Stimulated activated CD4-positive, alpha-beta T cell treated with anti-CD3 and anti-CD28 coated beads, Interleukin-2, amount 100 ng/mL, for 4 hours (primary cell): ENCODE data around the gene AARS2.

ENCODE experiments used
- DNase-seq: peaks from one replicate; pipeline ENCODE4 v3.0.0-alpha.2; 2020; ENCODE audit warnings: low read depth

Gene AARS2

DNA sequence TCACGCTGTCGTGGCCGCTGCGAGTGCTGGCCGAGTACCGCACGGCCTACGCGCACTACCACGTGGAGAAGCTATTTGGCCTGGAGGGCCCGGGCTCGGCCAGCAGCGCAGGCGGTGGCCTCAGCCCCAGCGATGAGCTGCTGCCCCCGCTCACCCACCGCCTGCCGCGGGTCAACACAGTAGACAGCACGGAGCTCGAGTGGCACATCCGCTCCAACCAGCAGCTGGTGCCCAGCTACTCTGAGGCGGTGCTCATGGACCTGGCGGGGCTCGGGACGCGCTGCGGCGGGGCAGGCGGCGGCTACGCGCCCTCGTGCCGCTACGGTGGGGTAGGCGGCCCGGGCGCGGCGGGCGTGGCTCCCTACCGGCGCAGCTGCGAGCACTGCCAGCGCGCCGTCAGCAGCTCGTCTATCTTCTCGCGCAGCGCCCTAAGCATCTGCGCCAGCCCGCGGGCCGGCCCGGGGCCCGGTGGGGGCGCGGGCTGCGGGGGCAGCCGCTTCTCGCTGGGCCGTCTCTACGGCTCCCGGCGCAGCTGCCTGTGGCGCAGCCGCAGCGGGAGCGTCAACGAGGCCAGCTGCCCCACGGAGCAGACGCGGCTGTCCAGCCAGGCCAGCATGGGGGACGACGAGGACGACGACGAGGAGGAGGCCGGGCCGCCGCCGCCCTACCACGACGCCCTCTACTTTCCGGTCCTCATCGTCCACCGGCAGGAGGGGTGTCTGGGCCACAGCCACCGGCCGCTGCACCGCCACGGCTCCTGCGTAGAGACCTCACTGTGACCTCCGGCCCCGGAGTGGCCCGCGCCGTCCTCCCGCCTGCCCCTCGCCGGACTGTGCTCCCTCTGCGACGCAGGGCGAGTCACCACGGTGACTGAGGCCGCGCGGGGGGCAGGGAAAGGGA, 37.1 kb downstream of the AARS2 start:
- DNase-seq: no peak

DNA sequence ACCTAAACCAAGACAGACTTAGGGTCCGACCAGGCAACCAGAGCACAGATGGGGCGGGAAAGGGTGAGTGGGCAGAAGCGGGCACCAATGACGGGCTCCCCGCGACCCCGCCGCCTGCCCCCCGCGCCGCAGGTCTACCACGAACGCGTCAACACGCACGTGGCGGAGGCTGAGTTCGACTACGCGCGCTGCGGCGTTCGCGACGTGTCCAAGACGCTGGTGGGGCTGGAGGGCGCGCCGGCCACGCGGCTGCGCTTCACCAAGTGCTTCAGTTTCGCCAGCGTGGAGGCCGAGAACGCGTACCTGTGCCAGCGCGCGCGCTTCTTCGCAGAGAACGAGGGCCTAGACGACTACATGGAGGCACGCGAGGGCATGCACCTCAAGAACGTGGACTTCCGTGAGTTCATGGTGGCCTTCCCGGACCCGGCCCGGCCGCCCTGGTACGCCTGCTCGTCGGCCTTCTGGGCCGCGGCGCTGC, 37.8 kb downstream of the AARS2 start:
- DNase-seq: no peak

DNA sequence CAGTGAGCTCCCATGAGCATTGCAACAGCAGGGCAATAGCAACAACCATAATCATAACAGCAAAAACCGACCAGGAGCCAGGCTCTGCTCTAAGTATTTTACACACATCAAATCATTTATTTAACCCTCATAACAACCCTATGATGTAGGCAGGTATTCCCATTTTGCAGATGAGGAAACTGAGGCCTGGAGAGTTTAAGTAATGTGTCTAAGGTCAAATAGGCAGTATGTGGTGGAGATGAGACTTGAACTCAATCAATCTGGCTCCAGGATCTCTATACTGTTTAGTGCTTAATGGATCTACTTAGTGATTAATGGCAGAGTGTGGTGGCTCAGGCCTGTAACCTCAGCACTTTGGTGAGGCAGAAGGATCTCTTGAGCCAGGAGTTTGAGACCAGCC, 39.5 kb downstream of the AARS2 start:
- no peak for DNase-seq

GRCh38 chr6:44272999-44273566, 40.1 kb downstream of the AARS2 start:
- DNase-seq: no peak

- no peak for DNase-seq
Measured at GRCh38 chr6:44272529-44272928, 40.6 kb downstream of the AARS2 start.

- no peak for DNase-seq
Measured at GRCh38 chr6:44271914-44272313, 41.2 kb downstream of the AARS2 start.

DNA sequence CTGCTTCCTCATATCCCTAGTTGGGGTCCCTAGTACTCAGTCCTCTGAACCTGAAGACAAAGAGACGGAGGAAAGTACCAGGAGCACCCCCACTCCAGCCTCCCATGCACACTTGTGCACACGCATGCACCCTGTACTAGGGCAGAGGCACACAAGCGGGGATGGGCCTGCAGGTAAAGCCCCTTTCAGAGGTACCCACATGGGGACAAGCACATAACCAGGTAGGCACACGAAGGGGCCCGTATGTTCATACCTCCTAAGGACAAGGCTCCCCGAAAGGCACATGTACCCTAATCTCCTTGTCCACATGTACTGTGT, 41.8 kb downstream of the AARS2 start:
- DNase-seq: no peak

DNA sequence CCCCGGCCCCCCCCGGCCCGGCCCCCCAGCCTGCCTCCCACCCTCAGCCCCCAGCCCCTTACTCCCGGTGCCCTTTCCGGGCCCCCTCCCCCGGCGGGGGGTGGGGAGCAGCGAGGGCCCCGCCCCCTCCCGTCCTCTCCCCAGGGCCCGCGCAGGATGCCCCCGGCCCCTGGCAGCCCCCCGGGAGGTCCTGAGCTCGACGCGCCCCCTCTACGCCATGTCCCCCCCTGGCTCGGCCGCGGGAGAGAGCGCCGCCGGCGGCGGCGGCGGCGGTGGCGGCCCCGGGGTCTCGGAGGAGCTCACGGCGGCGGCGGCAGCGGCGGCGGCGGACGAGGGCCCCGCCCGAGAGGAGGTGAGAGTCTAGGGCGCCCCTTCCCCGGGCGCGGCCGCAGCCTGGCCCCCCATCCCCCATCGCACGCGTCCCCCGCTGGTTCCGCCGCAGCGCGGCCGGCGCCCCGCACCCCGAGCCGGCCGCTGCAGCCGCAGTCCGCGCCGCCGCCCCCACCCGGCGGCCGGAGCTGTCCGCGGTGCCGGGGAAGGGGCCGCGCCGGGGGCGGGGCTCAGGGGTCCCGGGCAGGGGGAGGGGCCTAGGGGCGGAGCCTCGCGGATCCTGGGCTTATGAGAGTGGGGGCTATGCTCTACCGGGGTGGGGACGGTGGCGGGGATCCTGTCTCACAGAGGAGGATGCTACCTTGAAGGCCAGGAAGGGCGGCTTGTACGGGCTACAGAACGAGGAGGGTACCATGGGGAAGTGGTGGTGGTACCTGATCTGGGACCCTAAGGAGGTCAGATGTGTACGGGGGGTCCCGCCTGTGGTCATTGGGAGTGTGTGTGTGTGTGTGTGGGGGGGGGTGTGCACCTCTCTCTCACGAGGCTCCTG, 42.4 kb downstream of the AARS2 start:
- DNase-seq: no peak

DNA sequence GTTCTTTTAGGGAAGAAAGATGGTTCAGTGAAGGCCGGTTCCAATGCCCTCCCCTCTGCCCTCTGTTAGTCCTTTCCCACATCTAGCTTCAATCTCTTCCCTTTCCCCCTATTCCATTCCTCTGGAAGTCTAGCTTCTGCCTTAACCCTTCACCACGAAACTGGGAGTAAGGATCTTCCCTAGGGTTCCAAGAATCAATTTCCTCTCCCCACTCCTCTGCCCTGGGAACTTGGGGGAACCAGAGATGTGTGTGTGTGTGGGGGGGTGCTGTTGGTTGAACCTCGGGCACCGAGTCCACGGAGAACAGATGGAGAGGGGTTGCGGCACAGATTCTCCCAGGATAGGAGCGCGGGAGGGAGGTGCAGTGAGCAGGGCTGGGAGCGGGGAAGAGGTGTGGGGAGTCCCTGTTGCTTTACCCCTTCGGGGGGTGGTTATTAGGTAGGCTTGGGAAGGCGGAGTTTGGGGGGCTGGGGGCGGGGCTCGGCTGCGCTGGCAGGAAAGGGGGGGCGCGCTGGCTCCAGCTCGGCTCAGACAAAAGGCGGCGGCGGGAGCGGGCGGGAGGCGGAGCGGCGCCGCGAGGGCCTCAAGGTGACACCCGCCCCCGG, 43.1 kb downstream of the AARS2 start, which contains the start of gene TMEM151B:
Gene TMEM151B (plus strand): TSS at position 530 of the 605 bp plus-strand sequence. CDS start 293 bp downstream, outside the sequence.
- no peak for DNase-seq

DNA sequence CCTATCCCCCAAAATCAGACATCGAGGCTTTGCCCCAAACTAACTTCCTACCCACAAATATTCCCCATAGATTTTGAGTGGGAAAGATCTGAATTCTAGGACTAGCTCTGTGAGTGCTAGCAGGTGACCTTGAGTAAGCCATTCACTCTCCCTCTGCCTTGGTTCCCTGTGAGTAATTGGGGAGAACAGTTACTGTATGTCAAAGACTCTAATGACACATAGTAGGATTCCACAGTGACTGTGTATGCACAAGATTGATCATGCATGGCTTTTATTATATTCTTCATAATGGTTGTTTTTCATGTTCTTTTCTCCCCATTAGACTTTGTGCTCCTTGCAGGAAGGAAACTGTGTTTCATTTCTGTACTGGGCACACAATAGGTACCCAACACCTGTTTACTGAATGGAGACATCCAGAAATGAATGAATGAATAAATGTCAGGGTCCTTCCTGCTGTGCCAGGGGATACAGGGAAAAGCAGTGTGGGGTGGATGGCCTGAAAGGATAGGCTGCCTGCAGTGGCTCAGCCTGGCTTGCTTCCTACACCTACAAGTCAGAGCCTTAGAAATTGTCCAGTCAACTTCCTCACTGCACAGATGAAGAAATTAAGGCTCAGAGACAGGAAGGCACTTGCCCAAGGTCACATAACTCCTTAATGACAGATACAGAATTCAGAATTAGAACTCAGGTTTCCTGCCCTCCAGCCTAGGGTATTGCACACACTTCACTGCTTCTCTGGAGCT, 43.8 kb downstream of the AARS2 start:
- DNase-seq: no peak

DNA sequence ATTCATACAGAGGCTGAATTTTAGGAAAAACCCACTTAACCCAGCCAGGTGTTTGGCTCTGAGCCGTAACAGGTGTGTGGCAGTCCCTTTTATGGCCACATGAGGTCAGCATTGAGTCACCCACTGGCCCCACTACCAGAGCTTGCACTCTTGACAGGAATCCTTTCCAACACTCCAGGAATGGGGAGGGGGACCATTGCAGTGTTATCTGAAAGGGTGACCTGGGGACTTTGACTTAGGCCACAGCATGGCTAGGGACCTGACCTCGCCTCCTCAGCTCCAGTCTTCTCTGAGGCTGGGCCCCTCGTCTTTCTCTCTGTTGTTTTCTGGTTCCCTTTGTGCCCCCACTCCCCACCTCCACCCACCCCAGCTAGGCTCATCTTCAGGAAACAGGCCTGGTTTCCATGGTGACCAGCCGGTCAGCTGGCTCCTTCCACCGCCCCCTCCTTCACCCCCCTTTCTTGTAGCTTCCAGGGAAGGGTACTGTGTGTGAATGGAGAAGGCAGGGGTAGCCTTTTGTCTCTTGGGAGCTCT, 45.0 kb downstream of the AARS2 start:
- DNase-seq: peak; percentile 48

DNA sequence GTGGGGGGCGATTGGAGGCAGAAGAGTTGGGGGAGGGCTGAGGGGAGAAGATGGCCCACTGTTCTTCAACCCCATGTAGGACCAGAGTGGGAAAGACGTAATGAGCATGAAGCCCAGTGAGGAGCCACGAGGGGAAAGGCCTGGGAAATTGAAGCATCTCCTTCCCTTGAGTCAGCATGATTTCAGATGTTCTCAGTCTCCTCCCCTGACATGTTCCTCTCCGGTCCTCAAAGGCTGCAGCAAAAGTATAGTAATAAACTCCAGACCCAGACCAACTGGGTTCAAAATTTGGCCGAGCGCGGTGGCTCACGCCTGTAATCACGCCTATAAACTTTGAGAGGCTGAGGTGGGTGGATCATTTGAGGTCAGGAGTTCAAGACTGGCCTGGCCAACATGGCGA, 45.9 kb downstream of the AARS2 start:
- DNase-seq: no peak

- DNase-seq: no peak
Measured at GRCh38 chr6:44266347-44266746, 46.8 kb downstream of the AARS2 start.

DNA sequence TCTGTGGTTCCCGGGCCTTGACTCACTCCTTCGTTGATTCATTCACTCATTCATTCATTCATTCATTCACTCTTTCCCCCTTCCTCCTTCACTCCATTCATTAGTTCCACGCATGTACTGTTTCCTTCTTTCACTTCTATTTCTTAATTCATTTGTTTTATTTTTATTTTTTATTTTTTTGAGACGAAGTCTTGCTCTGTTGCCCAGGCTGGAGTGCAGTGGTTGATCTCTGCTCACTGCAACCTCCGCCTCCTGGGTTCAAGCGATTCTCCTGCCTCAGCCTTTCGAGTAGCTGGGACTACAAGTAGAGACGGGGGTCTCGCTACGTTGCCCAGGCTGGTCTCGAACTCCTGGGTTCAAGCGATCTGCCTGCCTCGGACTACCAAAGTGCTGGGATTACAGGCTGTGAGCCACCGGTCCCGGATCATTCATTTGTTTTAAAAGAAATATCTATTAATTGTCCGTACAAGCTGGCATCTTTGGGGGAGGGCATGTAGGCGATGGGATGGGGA, 47.4 kb downstream of the AARS2 start:
- no peak for DNase-seq

- peak; percentile 94 for DNase-seq
Measured at GRCh38 chr6:44265007-44265721, 48.0 kb downstream of the AARS2 start, which contains the start of gene NFKBIE. Gene NFKBIE, minus strand, starts transcription at chr6:44265551. Its CDS starts 205 bp downstream, at chr6:44265346.

DNA sequence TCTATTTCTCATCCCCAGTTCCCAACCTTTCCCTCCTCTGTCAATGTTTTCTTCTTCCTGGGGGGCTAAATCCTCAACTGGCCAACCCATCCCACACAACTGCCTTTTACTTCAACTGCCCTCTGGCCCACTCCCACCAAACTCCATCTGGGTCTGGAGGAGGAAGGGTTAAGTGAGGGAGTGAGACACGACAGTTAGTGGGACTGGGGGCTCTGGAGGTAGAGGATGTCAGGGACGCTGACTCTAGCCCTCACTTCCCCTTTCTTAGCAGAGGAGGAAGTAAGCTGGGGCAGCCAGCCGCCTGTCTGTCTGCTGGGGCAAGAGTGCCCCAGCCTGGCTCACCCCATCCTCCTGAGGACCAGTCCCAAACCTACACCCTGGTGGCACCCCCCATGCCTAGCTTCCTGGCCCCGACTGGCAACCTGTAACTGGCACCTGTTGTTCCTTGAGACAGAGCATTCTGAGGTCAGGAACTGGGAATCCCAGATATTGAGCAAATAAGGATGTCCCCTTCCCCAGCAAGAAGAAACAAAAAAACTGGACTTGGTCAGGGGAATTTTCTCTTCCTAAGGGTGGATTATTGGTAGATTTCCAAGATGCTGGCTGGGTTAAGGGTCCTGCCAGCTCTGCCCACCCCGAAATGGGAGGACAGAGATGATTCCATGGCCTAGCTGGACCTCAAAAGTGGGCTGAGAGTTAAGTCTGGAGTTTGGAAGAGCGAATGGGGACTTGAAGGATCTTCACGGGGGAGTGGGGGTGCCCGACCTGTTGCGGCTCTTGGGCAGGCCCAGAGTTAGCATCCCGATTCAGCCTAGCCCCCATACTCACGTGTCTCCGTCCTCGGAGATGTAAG, 48.8 kb downstream of the AARS2 start:
- no peak for DNase-seq

DNA sequence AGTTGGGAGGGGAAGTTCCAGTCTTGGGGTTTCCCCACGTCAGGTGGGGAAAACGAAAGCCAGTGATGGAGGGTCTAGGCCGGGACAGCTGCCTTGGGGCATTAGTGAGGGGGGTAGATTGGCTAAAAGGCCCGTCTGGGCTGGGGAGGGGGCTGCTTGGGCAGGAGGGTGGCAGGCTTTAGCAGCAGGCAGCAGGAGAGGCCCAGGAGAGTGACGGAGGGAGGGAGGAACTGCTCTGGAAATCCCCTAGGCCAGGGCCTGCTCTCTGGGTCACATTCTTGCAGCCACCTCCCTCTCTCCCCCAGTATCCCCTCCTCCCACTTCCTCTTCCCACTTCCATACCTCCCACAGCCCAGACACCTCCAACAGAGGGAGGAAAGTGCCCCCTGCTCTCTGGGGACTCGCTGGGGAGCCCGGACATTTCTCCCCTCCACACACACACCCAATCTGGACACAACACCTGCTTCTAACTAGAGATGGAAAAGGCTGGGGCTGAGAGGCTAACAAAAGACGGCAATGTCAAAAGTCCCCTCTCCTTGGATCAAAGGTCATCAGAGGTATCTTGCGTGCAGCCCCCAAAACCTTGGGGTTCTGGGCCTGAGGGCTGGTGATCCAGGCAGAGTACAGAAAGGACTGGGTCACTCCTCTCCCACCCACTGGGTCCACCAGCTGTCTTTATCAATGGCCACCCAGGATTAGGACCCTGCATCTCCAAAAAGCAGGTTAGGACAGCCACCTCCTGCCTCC, 49.6 kb downstream of the AARS2 start:
- DNase-seq: no peak
